ENCODE measurements around the gene SFT2D3.

DNA sequence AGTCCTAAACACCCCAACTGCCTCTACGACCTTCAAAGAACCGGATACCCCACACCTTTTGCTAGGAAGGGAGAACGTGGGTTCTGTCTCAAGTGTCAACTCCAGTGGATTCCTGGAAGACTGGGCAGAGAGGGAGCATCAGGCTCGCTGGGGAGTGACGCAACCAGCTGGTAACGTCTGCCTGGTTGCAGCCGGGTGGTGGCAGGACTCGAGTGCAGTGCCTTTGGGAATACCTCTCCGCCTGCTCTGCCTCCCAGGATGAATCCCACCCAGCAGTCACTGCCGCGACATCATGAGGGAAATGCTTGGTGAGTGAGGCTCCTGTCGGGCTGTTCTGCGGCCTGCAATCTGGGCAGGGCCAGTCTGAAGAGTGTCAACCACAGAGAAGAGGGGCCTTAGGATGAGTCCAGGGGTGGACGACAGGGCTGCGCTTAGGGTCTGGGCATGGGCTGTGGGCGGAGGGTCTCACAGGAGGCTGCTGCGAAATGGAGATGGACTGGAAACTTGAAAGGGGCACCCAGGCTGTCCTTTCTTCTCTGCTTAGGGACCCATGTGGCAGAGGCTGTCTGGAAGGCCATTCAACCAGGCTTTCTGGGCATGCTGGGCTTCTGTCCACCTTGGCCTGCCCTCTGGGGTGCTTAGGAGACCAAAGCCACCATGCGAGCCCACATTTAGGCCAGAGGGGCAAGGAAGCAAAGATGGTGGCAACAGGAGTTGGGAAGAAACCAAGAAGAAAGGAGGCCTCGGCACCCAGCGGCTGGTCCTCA, 42.5 kb upstream of the SFT2D3 start:
- TF ChIP-seq CTCF (IDR thresholded peaks at IDR 0.05), result no peak
- TF ChIP-seq POLR2A (IDR thresholded peaks at IDR 0.05), result no peak

Measured in esophagus squamous epithelium (tissue), 4 donors.